ENCODE data around the gene SKIDA1.

The SKIDA1 gene

GRCh38 chr10:21467633-21468032 is 57.8 kb downstream of the SKIDA1 start:
- no peak for TF ChIP-seq ZC3H10 (CRISPR knock-in tag; IDR thresholded peaks at IDR 0.05)
- no peak for TF ChIP-seq CSRNP3 (CRISPR knock-in tag; IDR thresholded peaks at IDR 0.05)
- no peak for TF ChIP-seq RARB (CRISPR knock-in tag; IDR thresholded peaks at IDR 0.05)
- no peak for TF ChIP-seq ARNTL (CRISPR knock-in tag; IDR thresholded peaks at IDR 0.05; ENCODE audit: borderline replicate concordance, low read depth)
- TF ChIP-seq ISL1 (CRISPR knock-in tag; IDR thresholded peaks at IDR 0.05): no peak
- no peak for TF ChIP-seq CREB5 (CRISPR knock-in tag; IDR thresholded peaks at IDR 0.05; ENCODE audit: low read depth)
- no peak for TF ChIP-seq PPARA (CRISPR knock-in tag; IDR thresholded peaks at IDR 0.05; ENCODE audit: borderline replicate concordance)
- TF ChIP-seq ZFP30 (CRISPR knock-in tag; IDR thresholded peaks at IDR 0.05): no peak
- no peak for TF ChIP-seq CSDC2 (CRISPR knock-in tag; IDR thresholded peaks at IDR 0.05)
- no peak for ATAC-seq

- TF ChIP-seq ZC3H10 (CRISPR knock-in tag; IDR thresholded peaks at IDR 0.05): no peak
- no peak for TF ChIP-seq OSR1 (CRISPR knock-in tag; IDR thresholded peaks at IDR 0.05)
- no peak for TF ChIP-seq ARNTL (CRISPR knock-in tag; IDR thresholded peaks at IDR 0.05; ENCODE audit: borderline replicate concordance, low read depth)
- TF ChIP-seq TOX (CRISPR knock-in tag; IDR thresholded peaks at IDR 0.05; ENCODE audit: borderline replicate concordance): no peak
- no peak for TF ChIP-seq ZNF70 (CRISPR knock-in tag; IDR thresholded peaks at IDR 0.05)
- TF ChIP-seq PPARA (CRISPR knock-in tag; IDR thresholded peaks at IDR 0.05; ENCODE audit: borderline replicate concordance): no peak
- no peak for TF ChIP-seq ESRRG (CRISPR knock-in tag; IDR thresholded peaks at IDR 0.05)
- no peak for TF ChIP-seq RARB (CRISPR knock-in tag; IDR thresholded peaks at IDR 0.05)
- no peak for TF ChIP-seq POU6F1 (CRISPR knock-in tag; IDR thresholded peaks at IDR 0.05; ENCODE audit: borderline replicate concordance, low read depth)
- no peak for TF ChIP-seq GLIS3 (CRISPR knock-in tag; IDR thresholded peaks at IDR 0.05)
- no peak for TF ChIP-seq ZNF8 (CRISPR knock-in tag; IDR thresholded peaks at IDR 0.05)
- no peak for TF ChIP-seq CSRNP3 (CRISPR knock-in tag; IDR thresholded peaks at IDR 0.05)
- TF ChIP-seq CSDC2 (CRISPR knock-in tag; IDR thresholded peaks at IDR 0.05): no peak
- no peak for TF ChIP-seq SNAI2 (CRISPR knock-in tag; IDR thresholded peaks at IDR 0.05)
- no peak for TF ChIP-seq CREB5 (CRISPR knock-in tag; IDR thresholded peaks at IDR 0.05; ENCODE audit: low read depth)
- no peak for TF ChIP-seq PATZ1 (CRISPR knock-in tag; IDR thresholded peaks at IDR 0.05; ENCODE audit: borderline replicate concordance)
- TF ChIP-seq ISL1 (CRISPR knock-in tag; IDR thresholded peaks at IDR 0.05): no peak
- TF ChIP-seq TSHZ2 (CRISPR knock-in tag; IDR thresholded peaks at IDR 0.05): no peak
- TF ChIP-seq ZFP3 (CRISPR knock-in tag; IDR thresholded peaks at IDR 0.05): no peak
- peak; percentile 85 for ATAC-seq
Observed at GRCh38 chr10:21464134-21464533, 61.3 kb downstream of the SKIDA1 start.
